Measurements from ENCODE around the gene SIX3. TPM values are rescaled to one million over a fixed set of nuclear protein-coding genes. Genes with fewer than 3 reads are reported as not detected.

The SIX3 gene
- total RNA-seq, 1 donor from 2014 or later = not detected

GRCh38 chr2:44945676-44946371 lies 4.3 kb downstream of the SIX3 start:
- H3K36me3 ChIP-seq = no peaks in the 10 kb centered on the region
- H3K27me3 ChIP-seq (ENCODE audit: low read depth) = peaks cover 90% of the 10 kb centered on the region
- intact Hi-C loops (cut with DNase I) = no loop called here
- H3K4me3 ChIP-seq = no peak overlapping the region
- ATAC-seq (no peak), DNase-seq (no peak)
- H3K9me3 ChIP-seq = no peaks in the 10 kb centered on the region
- peaks cover 24% of the 10 kb centered on the region for H3K4me1 ChIP-seq
- no peak for TF ChIP-seq CTCF (IDR thresholded peaks at IDR 0.05)
- H3K27ac ChIP-seq = no peak overlapping the region

GRCh38 chr2:44946372-44947027 lies 5.0 kb downstream of the SIX3 start:
- Histone ChIP-seq H3K36me3 (no peaks in the 10 kb centered on the region), H3K4me1 (peaks cover 17% of the 10 kb centered on the region), H3K27me3 (ENCODE audit: low read depth) (peaks cover 89% of the 10 kb centered on the region), H3K27ac (no peak overlapping the region), H3K4me3 (no peak overlapping the region), H3K9me3 (no peaks in the 10 kb centered on the region)
- TF ChIP-seq CTCF (IDR thresholded peaks at IDR 0.05) = no peak
- no peak for DNase-seq
- intact Hi-C loops (cut with DNase I) = no loop called here
- no peak for ATAC-seq

- Histone ChIP-seq H3K27me3 (ENCODE audit: low read depth) (peaks cover 91% of the 10 kb centered on the region), H3K9me3 (no peaks in the 10 kb centered on the region), H3K4me1 (peaks cover 20% of the 10 kb centered on the region), H3K27ac (no peak overlapping the region), H3K4me3 (no peak overlapping the region), H3K36me3 (no peaks in the 10 kb centered on the region)
- intact Hi-C loops (cut with DNase I) = no loop called here
- DNase-seq (no peak), ATAC-seq (no peak)
- no peak for TF ChIP-seq CTCF (IDR thresholded peaks at IDR 0.05)
Measured at GRCh38 chr2:44947028-44947375, 5.5 kb downstream of the SIX3 start.

- Histone ChIP-seq H3K4me3 (no peak overlapping the region), H3K4me1 (peaks cover 21% of the 10 kb centered on the region), H3K9me3 (no peaks in the 10 kb centered on the region), H3K27me3 (ENCODE audit: low read depth) (peaks cover 93% of the 10 kb centered on the region), H3K36me3 (no peaks in the 10 kb centered on the region), H3K27ac (no peak overlapping the region)
- intact Hi-C loops (cut with DNase I) = no loop called here
- no peak for TF ChIP-seq CTCF (IDR thresholded peaks at IDR 0.05)
- ATAC-seq = no peak
- DNase-seq = peak; percentile 41
Measured at GRCh38 chr2:44948565-44949328, 7.2 kb downstream of the SIX3 start.

GRCh38 chr2:44949329-44950151 lies 8.0 kb downstream of the SIX3 start:
- DNase-seq (peak; percentile 28), ATAC-seq (peak in 1 of 2 donors; percentile 3)
- no peak overlapping the region for H3K4me3 ChIP-seq
- intact Hi-C loops (cut with DNase I) = no loop called here
- no peak for TF ChIP-seq CTCF (IDR thresholded peaks at IDR 0.05)
- peaks cover 93% of the 10 kb centered on the region for H3K27me3 ChIP-seq (ENCODE audit: low read depth)
- H3K27ac ChIP-seq = no peak overlapping the region
- peaks cover 19% of the 10 kb centered on the region for H3K4me1 ChIP-seq
- H3K36me3 ChIP-seq = no peaks in the 10 kb centered on the region
- H3K9me3 ChIP-seq = no peaks in the 10 kb centered on the region

Data from lower lobe of right lung (tissue), 2 donors.